Measurements from ENCODE around the gene GSK3B.

The GSK3B gene

GRCh38 chr3:120039642-120040610 is 54.3 kb downstream of the GSK3B start:
- no peak overlapping the region for H3K27ac ChIP-seq
- no peak for TF ChIP-seq CTCF (conservative IDR thresholded peaks at IDR 0.05)

GRCh38 chr3:120033596-120033995 is 60.7 kb downstream of the GSK3B start:
- H3K27ac ChIP-seq, result no peak overlapping the region
- no peak for TF ChIP-seq CTCF (conservative IDR thresholded peaks at IDR 0.05)

GRCh38 chr3:120031561-120031960 is 62.7 kb downstream of the GSK3B start:
- no peak overlapping the region for H3K27ac ChIP-seq
- TF ChIP-seq CTCF (conservative IDR thresholded peaks at IDR 0.05), result no peak

GRCh38 chr3:120029749-120030148 is 64.5 kb downstream of the GSK3B start:
- TF ChIP-seq CTCF (conservative IDR thresholded peaks at IDR 0.05), result no peak
- no peak overlapping the region for H3K27ac ChIP-seq

- TF ChIP-seq CTCF (conservative IDR thresholded peaks at IDR 0.05), result no peak
- H3K27ac ChIP-seq, result no peak overlapping the region
Measured at GRCh38 chr3:120028271-120029047, 65.8 kb downstream of the GSK3B start.

GRCh38 chr3:120027226-120027625 is 67.0 kb downstream of the GSK3B start:
- TF ChIP-seq CTCF (conservative IDR thresholded peaks at IDR 0.05), result no peak

GRCh38 chr3:120025520-120025919 is 68.7 kb downstream of the GSK3B start:
- no peak for TF ChIP-seq CTCF (conservative IDR thresholded peaks at IDR 0.05)
- no peak overlapping the region for H3K27ac ChIP-seq

More at GRCh38 chr3:120027226-120027625, 67.0 kb downstream of the GSK3B start:
- no peak overlapping the region for H3K27ac ChIP-seq

Measured in VCaP (cell line).